ENCODE data around the gene POLA2. TPM values are rescaled to one million over a fixed set of nuclear protein-coding genes. Genes with fewer than 3 reads are reported as not detected.

POLA2 gene
- total RNA-seq, 1 experiment from 2014 or later, result 25.3 TPM

DNA sequence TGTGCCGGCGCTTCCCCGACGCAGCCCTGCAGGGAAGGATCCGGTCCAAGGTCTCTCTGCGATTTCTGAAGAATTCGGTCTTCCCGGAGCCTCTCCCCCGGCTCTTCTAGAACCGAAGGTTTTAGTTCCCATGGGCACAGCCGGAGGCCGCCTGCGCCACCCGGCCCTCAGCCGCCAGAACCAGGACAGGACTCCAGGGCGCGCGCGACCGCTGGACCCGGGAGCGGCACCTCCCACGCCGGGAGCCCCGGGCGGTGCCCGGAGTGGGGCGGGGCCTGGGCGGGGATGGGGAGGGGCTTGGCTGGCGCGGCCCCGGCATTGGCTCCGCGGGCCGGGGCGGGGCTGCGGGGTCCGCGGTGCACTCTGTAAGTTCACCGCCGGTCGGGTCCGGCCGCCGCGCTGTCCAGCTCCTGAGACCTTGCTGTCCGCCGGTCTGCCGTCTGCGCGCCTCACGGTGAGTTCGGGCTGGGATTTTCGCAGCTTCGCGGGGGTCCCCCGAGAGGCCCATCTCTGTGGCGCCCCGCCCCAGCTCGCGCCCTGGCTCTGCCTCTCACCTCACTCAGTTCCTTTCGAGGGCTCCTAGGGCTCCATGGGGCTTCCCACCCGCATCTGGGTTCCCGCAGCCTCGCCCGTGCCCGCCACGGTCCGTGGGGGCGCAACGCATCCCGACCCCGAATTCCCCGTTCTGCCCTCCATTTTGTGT, 52.9 kb downstream of the POLA2 start, which contains the start of gene CDC42EP2:
Gene CDC42EP2, plus strand, starts transcription at position 366 of the 703 bp plus-strand sequence. CDS start 6,033 bp downstream, outside the sequence.
- Mint-ChIP-seq H3K36me3 (ENCODE audit: insufficient read depth, unreplicated experiment) (peaks cover 43% of the 10 kb centered on the region), H3K27ac (ENCODE audit: unreplicated experiment) (peak within 1 kb of the TSS; percentile 80), H3K9me3 (ENCODE audit: unreplicated experiment) (no peaks in the 10 kb centered on the region), H3K4me3 (ENCODE audit: unreplicated experiment) (peak within 1 kb of the TSS; percentile 81), H3K4me1 (ENCODE audit: low read depth, unreplicated experiment) (peaks cover 28% of the 10 kb centered on the region), H3K27me3 (ENCODE audit: insufficient read depth, unreplicated experiment) (no peaks in the 10 kb centered on the region)
- peaks cover 33% of the 10 kb centered on the region for H3K4me1 ChIP-seq
- TF ChIP-seq CTCF (IDR thresholded peaks at IDR 0.05; ENCODE audit: insufficient read depth in 1 of 2, low read depth in 1 of 2, low read length in 1 of 2, severe bottlenecking in 1 of 2, unreplicated experiment in 1 of 2), result peak in 1 of 2 experiments; percentile 10
- peak within 1 kb of the TSS; percentile 99 for H3K4me3 ChIP-seq (ENCODE audit: low read depth, low read length)
- DNase-seq, result peak; percentile 87 to 94
- no peaks in the 10 kb centered on the region for H3K9me3 ChIP-seq
- ChIA-PET CTCF (interaction anchor here (0.6 to 6.5 kb wide), 23 partner anchors 9 to 179 kb away, joined by 3 to 337 read pairs (median 4); partner anchors contain the start of genes DPF2 and POLA2), POLR2A (interaction anchor here (0.5 to 3.1 kb wide), 10 partner anchors 9 to 100 kb away, joined by 3 to 81 read pairs (median 6); partner anchors contain the start of gene POLA2)
- no TSS peak for BruUV-seq (replicated peaks)
- H3K36me3 ChIP-seq (ENCODE audit: control insufficient read depth, insufficient read depth, low read length), result peaks cover 2% of the 10 kb centered on the region
- no peaks in the 10 kb centered on the region for H3K27me3 ChIP-seq (replicated peaks; ENCODE audit: control insufficient read depth, insufficient read depth, low read length)
- intact Hi-C loops (cut with micrococcal nuclease; ENCODE audit: unreplicated experiment), result loop anchor here (1.0 kb wide), 4 partner anchors 8 to 39 kb away; no protein-coding TSS in a partner anchor

DNA sequence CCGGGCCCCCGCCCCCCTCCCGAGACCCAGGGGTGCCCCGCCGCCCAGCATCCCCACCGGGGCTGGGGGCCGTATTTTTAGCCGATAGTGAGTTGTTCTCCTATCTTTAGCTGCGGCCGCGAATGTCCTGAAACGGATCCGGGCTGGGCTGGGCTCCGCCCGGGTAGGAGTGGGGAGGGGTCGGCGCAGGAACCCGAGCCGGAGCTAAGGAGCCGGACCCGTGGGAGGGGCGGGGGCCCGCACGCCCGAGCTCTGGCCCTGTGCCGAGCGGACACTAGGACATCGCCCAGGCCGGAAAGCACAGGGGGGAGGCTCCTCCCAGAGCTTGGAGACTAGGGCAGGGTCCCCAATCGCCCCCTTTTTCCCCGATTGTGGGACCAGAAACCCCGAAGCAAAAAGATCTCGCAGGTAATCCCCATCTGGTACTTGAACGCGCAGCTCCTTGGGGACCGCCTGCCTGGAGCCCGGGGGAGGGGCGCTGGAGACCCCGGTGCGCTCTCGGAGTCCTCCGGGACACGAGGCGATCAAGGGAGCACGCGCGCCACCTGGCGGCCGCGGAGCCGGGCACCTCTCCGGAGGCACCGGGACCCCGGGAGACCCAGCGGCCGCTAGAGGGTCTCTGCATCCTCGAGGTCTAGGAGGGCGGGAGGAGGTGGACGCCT, 53.6 kb downstream of the POLA2 start:
- H3K36me3 Mint-ChIP-seq (ENCODE audit: insufficient read depth, unreplicated experiment), result peaks cover 44% of the 10 kb centered on the region
- peak overlapping the region; percentile 80 for H3K27ac Mint-ChIP-seq (ENCODE audit: unreplicated experiment)
- Histone ChIP-seq H3K4me1 (peaks cover 33% of the 10 kb centered on the region), H3K9me3 (no peaks in the 10 kb centered on the region), H3K36me3 (ENCODE audit: control insufficient read depth, insufficient read depth, low read length) (peaks cover 4% of the 10 kb centered on the region), H3K4me3 (ENCODE audit: low read depth, low read length) (peak overlapping the region; percentile 99), H3K27me3 (replicated peaks; ENCODE audit: control insufficient read depth, insufficient read depth, low read length) (no peaks in the 10 kb centered on the region)
- CTCF ChIA-PET, result interaction anchor here (0.7 to 6.5 kb wide), 22 partner anchors 9 to 180 kb away, joined by 3 to 337 read pairs (median 4); partner anchors contain the start of genes DPF2 and POLA2
- no TSS peak for BruUV-seq (replicated peaks)
- H3K27me3 Mint-ChIP-seq (ENCODE audit: insufficient read depth, unreplicated experiment), result no peaks in the 10 kb centered on the region
- intact Hi-C loops (cut with micrococcal nuclease; ENCODE audit: unreplicated experiment), result loop anchor here (1.0 kb wide), 2 partner anchors 15 to 40 kb away; no protein-coding TSS in a partner anchor
- peak; percentile 98 to 99 for TF ChIP-seq CTCF (IDR thresholded peaks at IDR 0.05; ENCODE audit: insufficient read depth in 1 of 2, low read depth in 1 of 2, low read length in 1 of 2, severe bottlenecking in 1 of 2, unreplicated experiment in 1 of 2)
- DNase-seq, result peak; percentile 87 to 94
- POLR2A ChIA-PET, result interaction anchor here (1.3 to 3.1 kb wide), 4 partner anchors 10 to 53 kb away, joined by 8 to 81 read pairs (median 14); partner anchors contain the start of gene POLA2
- H3K9me3 Mint-ChIP-seq (ENCODE audit: unreplicated experiment), result no peaks in the 10 kb centered on the region
- peak overlapping the region; percentile 81 for H3K4me3 Mint-ChIP-seq (ENCODE audit: unreplicated experiment)
- H3K4me1 Mint-ChIP-seq (ENCODE audit: low read depth, unreplicated experiment), result peaks cover 28% of the 10 kb centered on the region

GRCh38 chr11:65315866-65316226, 54.1 kb downstream of the POLA2 start:
- Histone ChIP-seq H3K36me3 (ENCODE audit: control insufficient read depth, insufficient read depth, low read length) (peaks cover 4% of the 10 kb centered on the region), H3K4me1 (peaks cover 28% of the 10 kb centered on the region), H3K4me3 (ENCODE audit: low read depth, low read length) (peak overlapping the region; percentile 99), H3K27me3 (replicated peaks; ENCODE audit: control insufficient read depth, insufficient read depth, low read length) (no peaks in the 10 kb centered on the region), H3K9me3 (no peaks in the 10 kb centered on the region)
- Mint-ChIP-seq H3K9me3 (ENCODE audit: unreplicated experiment) (no peaks in the 10 kb centered on the region), H3K4me1 (ENCODE audit: low read depth, unreplicated experiment) (peaks cover 23% of the 10 kb centered on the region), H3K4me3 (ENCODE audit: unreplicated experiment) (peak overlapping the region; percentile 81), H3K36me3 (ENCODE audit: insufficient read depth, unreplicated experiment) (peaks cover 49% of the 10 kb centered on the region), H3K27me3 (ENCODE audit: insufficient read depth, unreplicated experiment) (no peaks in the 10 kb centered on the region), H3K27ac (ENCODE audit: unreplicated experiment) (peak overlapping the region; percentile 80)
- BruUV-seq (replicated peaks), result no TSS peak
- no peak for DNase-seq
- ChIA-PET CTCF (interaction anchor here (0.8 to 6.5 kb wide), 19 partner anchors 10 to 181 kb away, joined by 3 to 337 read pairs (median 5); partner anchors contain the start of genes DPF2 and POLA2), POLR2A (interaction anchor here (1.0 to 3.1 kb wide), 5 partner anchors 10 to 41 kb away, joined by 3 to 81 read pairs (median 8); no protein-coding TSS in a partner anchor)
- intact Hi-C loops (cut with micrococcal nuclease; ENCODE audit: unreplicated experiment), result loop anchor here (1.0 kb wide), 2 partner anchors 14 to 41 kb away; no protein-coding TSS in a partner anchor
- peak in 1 of 2 experiments; percentile 37 for TF ChIP-seq CTCF (IDR thresholded peaks at IDR 0.05; ENCODE audit: insufficient read depth in 1 of 2, low read depth in 1 of 2, low read length in 1 of 2, severe bottlenecking in 1 of 2, unreplicated experiment in 1 of 2)
